Stimulated activated CD4-positive, alpha-beta T cell treated with anti-CD3 and anti-CD28 coated beads, Interleukin-15, amount 100 ng/mL, for 24 hours (primary cell): ENCODE measurements around the gene SLC20A1.

Experiments
- DNase-seq: peaks from one replicate; pipeline ENCODE4 v3.0.0-alpha.2; 2020

SLC20A1 gene

GRCh38 chr2:112625474-112626114, 20.1 kb upstream of the SLC20A1 start:
- DNase-seq = no peak

DNA sequence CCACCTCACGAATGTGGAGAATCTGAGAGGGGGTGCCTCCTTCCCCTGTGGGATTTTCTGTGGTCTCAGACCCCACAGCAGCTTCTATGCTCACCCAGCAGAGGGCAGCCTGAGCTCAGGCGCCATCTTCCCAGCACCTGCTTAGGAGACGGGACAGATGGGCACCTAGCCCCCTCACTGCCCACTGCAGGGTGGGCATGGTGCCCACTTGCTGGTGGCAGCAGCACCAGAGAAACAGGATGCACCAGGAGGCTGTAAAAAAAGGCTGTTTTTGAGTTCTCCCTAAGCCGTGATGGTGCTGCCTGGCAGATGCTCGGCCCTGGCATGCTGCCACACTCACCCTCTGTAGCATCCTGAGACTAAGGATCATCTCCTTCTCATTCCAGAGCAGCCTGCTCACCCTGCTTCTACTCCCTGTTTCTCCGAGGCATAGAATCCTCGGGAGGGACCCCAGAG, 19.1 kb upstream of the SLC20A1 start:
- peak; percentile 74 for DNase-seq

DNA sequence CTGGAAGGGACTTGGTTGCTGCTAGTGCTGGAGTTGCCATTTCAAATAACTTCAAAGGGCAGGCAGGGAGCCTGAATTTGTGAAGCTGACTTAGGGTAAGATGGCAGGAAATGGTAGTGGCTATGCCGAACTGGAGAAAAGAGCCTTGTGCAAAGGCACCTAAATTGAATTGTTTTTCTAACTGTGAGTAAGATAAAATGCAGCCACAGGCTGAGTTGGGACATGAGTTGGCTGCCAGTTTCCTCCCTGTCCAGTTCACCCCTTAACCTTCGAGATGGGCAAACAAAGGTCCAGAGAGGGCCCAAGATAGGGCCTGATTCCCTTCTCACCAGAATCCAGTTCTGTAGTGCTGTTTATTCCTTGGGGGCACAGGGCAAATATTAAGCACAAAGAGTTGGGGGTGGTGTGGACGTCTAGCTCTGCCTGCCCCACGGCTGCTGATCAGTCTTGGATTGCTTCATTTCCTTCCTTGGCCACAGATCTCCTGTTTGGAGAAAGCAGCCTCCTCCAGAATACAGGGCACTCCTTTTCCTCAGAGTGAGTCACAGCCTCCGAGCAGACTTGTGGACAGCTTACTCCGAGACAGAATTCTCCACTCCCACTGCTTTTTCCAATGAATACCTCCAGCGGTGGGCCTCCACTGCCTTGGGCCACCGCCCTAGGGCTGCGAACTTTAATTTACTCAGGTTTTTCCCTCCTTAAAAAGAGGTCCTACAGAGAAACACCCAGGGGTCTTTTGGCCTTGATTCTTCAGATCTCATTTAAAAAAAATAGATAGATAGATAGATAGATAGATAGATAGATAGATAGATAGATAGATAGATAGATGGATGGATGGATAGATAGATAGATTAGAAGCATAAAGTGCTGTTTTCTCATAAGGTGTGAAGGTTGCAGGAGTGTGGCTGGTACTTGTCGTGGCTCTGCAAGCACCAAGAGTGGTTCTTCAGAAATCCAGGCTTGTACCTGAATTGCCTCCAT, 18.4 kb upstream of the SLC20A1 start:
- no peak for DNase-seq

- no peak for DNase-seq
These were observed 16.5 kb upstream of the SLC20A1 start for GRCh38 chr2:112629224-112629623.

GRCh38 chr2:112629823-112630222, 15.9 kb upstream of the SLC20A1 start:
- no peak for DNase-seq

GRCh38 chr2:112630268-112630667, 15.5 kb upstream of the SLC20A1 start:
- DNase-seq = no peak

DNA sequence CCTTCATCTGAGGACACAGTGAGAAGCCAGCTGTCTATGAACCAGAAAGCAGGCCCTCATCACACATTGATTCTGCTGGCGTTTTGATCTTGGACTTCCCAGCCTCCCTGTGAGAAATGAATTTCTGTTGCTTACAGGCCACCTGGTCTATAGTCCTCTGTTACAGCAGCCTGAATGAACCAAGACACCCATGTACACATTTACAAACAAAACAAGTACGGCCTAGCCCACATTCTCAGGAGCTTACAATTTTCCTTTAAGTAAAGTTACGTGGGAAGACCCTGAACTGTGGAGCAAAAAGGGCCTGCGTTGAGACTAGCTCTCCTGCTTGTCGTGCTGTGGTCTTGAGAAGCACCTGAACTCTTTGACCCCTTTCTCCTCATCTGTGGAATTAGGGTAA, 12.0 kb upstream of the SLC20A1 start:
- no peak for DNase-seq

- DNase-seq = no peak
These were observed 11.4 kb upstream of the SLC20A1 start for GRCh38 chr2:112634153-112634873.

- DNase-seq = no peak
These were observed 10.9 kb upstream of the SLC20A1 start for GRCh38 chr2:112634874-112635157.

DNA sequence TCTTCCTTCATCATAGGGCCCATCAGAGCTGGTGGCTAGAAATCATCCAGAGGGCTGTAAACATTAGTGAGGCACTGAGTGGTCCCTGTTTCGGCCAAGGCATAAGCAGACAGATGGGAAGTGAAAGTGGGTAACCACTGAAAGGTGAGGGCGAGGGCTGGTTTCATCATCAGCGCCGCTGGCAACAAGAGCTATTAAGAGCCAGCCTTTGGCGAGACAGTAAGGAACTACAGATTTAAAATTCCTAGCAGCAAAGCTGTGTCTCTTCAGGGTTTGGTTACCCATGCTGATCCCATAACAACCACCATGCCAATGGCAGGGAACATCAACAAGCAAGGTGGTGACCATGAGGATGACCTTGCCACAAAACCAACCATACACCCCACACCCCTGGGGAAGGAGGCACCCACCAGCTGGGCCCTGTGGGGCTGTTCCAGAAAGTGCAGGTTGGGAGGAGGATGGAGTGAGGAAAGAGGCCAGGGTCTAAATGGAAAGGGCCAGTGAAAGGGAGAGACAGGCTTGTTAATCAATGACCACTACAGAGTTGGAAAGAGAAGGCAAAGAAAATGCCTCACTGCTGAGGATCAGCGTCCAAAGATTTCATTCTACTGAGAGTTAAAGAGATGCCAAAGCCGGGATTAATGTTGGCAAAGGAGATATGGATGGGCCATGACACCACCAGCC, 9.0 kb upstream of the SLC20A1 start:
- peak; percentile 47 for DNase-seq

- no peak for DNase-seq
These were observed 8.5 kb upstream of the SLC20A1 start for GRCh38 chr2:112637289-112637660.

GRCh38 chr2:112639936-112640335, 5.8 kb upstream of the SLC20A1 start:
- no peak for DNase-seq

DNA sequence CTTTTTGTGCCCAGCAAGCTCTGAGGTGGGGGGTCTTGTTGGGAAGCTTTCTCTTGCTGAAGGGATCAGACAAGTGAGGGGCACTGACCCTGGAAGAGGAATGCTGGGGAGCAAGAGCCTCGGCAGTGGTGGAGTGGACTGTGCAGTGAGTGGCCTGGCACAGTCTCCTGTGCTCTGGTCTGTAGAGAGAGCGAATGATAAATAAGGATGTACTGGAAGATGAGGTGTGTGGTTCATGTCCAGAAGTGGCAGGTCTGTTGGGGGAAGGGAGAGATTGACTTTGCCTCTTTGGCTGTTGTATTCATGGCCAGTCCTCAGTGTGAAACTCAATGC, 5.3 kb upstream of the SLC20A1 start:
- no peak for DNase-seq

- DNase-seq = no peak
These were observed 4.7 kb upstream of the SLC20A1 start for GRCh38 chr2:112640800-112641675.

DNA sequence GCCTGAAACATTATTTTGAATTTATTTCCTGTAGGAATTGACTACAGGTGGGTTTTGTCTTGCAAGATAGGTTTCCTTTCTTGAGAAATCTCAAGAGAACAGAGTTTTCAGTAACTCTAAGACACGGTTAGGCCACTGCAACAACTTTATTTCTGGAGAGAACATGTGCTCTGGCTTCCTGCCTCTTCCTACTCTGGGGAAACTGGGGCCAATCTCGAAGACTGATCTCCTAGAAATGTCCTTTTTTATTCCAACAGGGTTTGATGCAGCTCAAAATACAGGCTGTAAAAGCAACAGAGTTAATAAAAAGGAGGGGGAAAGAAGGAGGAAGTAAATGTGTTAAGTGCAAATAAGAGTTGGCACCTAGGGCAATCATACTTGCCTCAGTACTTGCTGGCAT, 4.0 kb upstream of the SLC20A1 start:
- no peak for DNase-seq

GRCh38 chr2:112642561-112642960, 3.2 kb upstream of the SLC20A1 start:
- no peak for DNase-seq

GRCh38 chr2:112642966-112643365, 2.8 kb upstream of the SLC20A1 start:
- no peak for DNase-seq

DNA sequence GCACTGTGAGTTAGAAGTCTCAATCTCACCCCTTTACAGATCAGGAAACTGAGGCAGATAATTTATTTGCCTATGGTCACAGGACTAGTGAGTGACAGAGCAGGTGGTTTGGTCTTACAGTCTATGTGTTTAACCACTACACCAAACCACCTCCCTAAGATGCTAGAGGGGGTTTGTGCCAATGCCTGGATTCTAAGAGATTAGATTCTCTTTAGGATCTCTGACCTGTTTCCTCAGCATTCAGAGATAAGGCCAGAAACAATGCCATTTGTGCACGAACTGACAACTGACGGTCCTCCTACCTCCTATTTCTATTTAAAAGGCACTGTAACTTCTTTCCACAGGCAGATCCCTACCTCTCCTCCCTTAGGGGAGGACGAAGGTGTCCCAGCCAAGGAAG, 2.3 kb upstream of the SLC20A1 start:
- no peak for DNase-seq

GRCh38 chr2:112644155-112644932, 1.4 kb upstream of the SLC20A1 start:
- no peak for DNase-seq

GRCh38 chr2:112644933-112645309, 818 bp upstream of the SLC20A1 start:
- DNase-seq = no peak

DNA sequence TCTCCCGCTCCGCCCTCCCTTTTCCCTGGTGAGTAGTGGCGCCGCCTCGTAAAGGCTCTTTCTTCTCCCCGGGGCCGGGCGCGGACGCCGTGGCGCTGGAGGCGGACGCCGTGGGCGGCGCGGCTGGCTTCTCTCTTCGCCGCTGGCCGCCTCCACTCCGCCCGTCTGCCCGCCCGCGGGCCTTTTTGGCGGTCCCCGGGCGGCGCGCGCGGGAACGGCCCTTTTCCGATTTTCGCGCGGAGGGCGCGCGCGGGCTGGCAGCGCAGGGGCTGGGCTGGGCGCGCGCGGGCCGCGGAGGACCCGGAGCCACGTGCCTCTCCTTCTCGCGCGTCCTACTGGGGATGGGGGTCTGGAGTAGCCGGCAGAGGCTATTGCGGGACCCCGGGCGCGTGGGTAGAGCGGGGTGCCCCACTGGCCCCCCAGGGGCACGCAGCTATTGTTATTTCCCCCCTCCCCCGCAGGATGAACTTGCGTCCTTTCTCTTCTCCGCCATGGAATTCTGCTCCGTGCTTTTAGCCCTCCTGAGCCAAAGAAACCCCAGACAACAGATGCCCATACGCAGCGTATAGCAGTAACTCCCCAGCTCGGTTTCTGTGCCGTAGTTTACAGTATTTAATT, 472 bp downstream of the SLC20A1 start:
- DNase-seq = peak; percentile 68
